ENCODE data around the gene BMF. TPM values are rescaled to one million over a fixed set of nuclear protein-coding genes. Genes with fewer than 3 reads are reported as not detected.
A peak's percentile ranks its signal among the peaks of the same experiment; 100 is the strongest.
"Not testable (repeated sequence)": the region's sequence is repeated elsewhere in the genome, so short reads cannot be mapped to it uniquely, and the experiment has no call there.

Gene BMF, protein sequence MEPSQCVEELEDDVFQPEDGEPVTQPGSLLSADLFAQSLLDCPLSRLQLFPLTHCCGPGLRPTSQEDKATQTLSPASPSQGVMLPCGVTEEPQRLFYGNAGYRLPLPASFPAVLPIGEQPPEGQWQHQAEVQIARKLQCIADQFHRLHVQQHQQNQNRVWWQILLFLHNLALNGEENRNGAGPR
- 3.2 and 6.2 TPM in 2 replicates for total RNA-seq (2014; rRNA removed; shearing (Covaris generic))

DNA sequence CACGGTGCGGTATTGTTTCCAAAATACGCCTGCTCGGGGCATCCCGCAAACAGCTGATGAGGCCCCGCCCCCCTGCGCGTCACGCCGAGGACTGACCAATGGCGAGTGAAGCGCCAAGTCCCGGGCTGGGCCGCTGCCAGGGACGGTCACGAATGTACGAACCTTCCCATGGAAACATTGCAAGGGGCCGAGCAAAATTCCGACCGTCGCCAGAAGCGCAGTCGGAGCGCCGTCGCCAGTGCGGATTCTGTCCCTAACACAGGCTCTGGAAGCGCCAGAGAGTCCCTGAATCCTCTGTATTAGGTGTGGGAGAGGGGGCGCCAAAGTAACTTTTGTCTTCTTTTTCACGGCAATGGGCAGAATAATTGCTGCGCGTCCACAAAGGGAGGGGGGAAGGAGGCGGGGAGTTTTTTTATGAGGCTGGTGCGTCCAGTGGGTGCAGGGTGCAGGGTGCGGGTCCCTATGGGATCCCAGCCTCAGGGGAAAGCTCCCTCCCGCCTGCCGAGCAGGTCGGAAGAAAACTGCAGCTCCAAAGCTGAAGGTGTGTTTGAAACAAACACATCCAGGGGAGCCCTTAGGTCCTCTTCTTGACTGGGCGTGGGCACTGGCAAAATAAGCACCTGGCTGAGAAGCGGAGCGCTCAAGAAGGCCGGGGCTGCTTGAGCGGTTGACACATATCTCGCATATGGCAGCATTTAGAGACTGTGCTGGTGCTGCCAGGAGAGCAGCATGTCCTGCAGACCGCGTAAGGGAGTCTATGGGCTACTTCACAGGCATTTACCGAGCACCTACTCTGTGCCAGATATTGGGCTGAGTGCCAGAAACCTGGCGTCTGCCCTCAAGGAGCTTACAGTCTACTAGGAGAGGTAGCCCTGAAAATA lies at the start of gene BMF:
Gene BMF, minus strand, starts transcription at position 25 of the 881 bp plus-strand sequence. CDS start 2,793 bp downstream, outside the sequence.
- peak; percentile 97 to 100 for DNase-seq (ENCODE audit: low read depth in 1 of 2, low spot score in 2 of 2)
- Histone ChIP-seq H3K4me1 (replicated peaks) (peaks cover 51% of the 10 kb centered on the region), H3K9me3 (replicated peaks) (no peaks in the 10 kb centered on the region), H3K27me3 (replicated peaks) (no peaks in the 10 kb centered on the region), H3K27ac (peak within 1 kb of the TSS; percentile 35), H3K4me3 (peak within 1 kb of the TSS; percentile 69), H3K36me3 (peaks cover 5% of the 10 kb centered on the region; the same call in 1 of the 2 replicates)

DNA sequence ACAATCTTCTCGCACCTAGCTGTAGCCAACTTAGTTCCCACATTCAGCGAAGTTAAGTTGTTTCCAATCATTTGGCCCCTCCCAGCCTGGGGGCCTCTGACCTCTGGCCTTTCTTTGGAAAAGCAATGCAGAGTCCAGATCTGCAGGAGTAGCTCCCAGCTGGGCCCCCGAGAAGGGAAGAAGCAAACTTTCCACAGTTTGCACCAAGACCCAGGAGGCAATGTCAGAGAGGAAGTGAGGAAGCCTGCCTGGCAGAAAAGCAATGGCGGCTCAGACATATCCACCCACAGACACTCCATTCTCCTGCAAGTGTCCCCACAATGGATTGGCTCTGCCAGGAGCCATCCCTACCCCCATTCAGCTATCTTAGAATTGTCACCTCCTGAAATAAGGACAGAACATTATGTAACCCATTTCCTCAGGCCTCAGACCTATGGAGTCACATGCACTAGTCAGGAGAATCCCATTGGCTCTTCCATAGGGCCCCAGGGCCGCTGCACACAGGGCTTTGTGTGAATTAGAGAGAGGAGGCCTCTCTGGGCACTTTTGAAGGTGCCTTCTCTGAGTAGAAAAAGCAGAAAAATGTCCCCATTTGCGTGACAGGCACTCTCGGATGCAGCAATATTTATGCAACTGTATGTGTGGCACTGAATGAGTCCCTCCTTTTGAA lies 49.2 kb upstream of the BMF start:
- no peaks in the 10 kb centered on the region for H3K9me3 ChIP-seq (replicated peaks)
- peaks cover 18% of the 10 kb centered on the region for H3K36me3 ChIP-seq
- no peak for DNase-seq (ENCODE audit: low read depth in 1 of 2, low spot score in 2 of 2)
- H3K4me3 ChIP-seq: no peak overlapping the region
- H3K27me3 ChIP-seq (replicated peaks): no peaks in the 10 kb centered on the region
- H3K4me1 ChIP-seq (replicated peaks): peaks cover 15% of the 10 kb centered on the region
- H3K27ac ChIP-seq: no peak overlapping the region

DNA sequence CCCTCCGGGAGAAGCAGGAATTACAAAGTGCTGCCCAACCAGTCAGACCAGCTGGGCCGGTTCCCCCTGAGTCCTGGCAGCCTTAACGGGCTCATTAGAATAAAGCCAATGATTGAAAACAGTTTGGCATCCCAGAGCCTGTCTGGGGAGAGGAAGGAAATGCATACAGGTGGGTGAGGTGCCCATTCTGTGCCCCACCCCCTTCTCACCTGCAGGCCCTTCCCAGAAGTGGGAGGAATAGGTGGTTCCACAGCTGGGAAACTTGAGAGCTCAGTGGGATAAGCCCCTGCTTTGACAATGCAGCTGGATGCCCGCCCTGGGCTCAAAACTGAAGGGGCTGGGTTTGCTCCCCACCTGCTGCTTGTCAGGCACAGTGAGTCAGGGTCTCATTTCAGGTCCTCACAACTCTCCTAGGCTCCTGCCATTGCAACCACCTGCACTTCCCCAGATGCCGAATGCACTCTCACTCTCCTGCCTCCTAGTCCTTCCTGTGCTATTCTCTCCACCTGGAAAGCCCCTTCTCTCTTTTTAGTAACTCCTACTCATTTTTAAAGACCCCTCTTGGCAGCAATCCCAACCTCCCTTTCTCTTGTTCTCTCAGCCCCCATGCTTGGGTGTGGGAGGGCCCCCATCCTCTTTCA lies 46.7 kb upstream of the BMF start:
- Histone ChIP-seq H3K27ac (no peak overlapping the region), H3K4me3 (no peak overlapping the region), H3K9me3 (replicated peaks) (no peaks in the 10 kb centered on the region), H3K36me3 (no peaks in the 10 kb centered on the region), H3K4me1 (replicated peaks) (peaks cover 9% of the 10 kb centered on the region), H3K27me3 (replicated peaks) (no peaks in the 10 kb centered on the region)
- no peak for DNase-seq (ENCODE audit: low read depth in 1 of 2, low spot score in 2 of 2)

DNA sequence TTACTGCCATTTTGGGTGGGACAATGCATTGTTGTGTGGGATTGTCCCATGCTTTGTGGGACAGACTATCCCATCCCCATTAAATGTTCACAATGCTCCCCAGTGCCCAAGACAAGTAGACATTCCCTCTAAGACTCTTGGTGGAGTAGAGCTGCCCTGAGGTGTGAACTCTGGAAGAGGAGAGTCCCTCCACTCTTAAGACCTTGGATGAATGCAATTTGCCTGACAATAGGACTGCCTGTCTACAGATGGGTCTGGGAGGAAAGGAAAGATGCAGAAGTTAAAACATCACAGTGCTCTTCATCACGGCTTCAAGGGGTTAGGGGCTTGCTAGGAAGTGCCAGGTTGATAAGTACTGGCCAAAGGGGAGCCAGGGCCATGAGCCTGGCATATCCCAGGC lies 46.1 kb upstream of the BMF start:
- DNase-seq (ENCODE audit: low read depth in 1 of 2, low spot score in 2 of 2); H3K27ac ChIP-seq; H3K9me3 ChIP-seq (replicated peaks); H3K36me3 ChIP-seq; H3K27me3 ChIP-seq (replicated peaks); H3K4me3 ChIP-seq: not testable (repeated sequence)
- peaks cover 13% of the 10 kb centered on the region for H3K4me1 ChIP-seq (replicated peaks)

DNA sequence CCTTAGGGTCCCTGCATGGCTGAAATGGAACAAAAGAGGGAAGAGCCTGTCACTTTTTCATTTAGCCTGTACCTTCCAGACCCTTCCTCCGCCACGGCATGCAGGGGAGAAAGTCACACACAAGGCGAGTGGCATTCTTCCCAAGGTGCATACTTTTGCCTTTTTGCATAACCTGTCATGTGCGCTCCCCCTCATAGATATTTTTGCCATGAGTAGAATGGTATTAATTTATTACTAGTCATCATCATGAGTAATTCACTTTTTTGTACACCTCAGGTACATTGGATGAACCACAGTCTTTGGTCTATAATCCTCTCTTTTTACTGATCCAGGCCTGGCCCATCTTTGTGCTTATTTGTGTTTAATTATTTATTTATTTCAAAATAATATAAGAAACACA lies 43.3 kb upstream of the BMF start:
- Histone ChIP-seq H3K36me3 (no peaks in the 10 kb centered on the region), H3K4me3 (no peak overlapping the region), H3K27ac (no peak overlapping the region), H3K27me3 (replicated peaks) (no peaks in the 10 kb centered on the region), H3K9me3 (replicated peaks) (no peaks in the 10 kb centered on the region), H3K4me1 (replicated peaks) (peaks cover 15% of the 10 kb centered on the region)
- DNase-seq (ENCODE audit: low read depth in 1 of 2, low spot score in 2 of 2): no peak

DNA sequence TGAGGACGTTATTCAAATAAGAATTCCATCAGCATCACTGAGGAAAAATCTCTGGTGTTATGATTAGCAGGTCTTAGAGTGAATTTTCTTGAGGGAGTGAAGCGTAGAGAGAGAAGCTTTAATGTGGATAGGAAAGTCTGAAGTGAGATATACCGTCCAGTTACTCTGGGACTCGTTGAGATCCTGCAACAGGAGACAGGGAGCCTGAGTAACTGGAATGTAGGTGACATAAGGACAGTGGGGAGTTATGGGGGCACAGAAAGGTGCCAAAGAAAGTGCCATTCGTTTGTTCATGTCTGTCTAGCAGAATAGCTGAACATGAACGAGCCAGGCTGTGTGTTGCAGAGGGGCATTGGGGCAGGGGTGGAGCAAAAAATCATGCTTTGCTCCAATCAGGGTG lies 42.8 kb upstream of the BMF start:
- H3K36me3 ChIP-seq: no peaks in the 10 kb centered on the region
- H3K27ac ChIP-seq: no peak overlapping the region
- no peaks in the 10 kb centered on the region for H3K27me3 ChIP-seq (replicated peaks)
- H3K4me3 ChIP-seq: no peak overlapping the region
- H3K4me1 ChIP-seq (replicated peaks): peaks cover 15% of the 10 kb centered on the region
- no peak for DNase-seq (ENCODE audit: low read depth in 1 of 2, low spot score in 2 of 2)
- H3K9me3 ChIP-seq (replicated peaks): no peaks in the 10 kb centered on the region

DNA sequence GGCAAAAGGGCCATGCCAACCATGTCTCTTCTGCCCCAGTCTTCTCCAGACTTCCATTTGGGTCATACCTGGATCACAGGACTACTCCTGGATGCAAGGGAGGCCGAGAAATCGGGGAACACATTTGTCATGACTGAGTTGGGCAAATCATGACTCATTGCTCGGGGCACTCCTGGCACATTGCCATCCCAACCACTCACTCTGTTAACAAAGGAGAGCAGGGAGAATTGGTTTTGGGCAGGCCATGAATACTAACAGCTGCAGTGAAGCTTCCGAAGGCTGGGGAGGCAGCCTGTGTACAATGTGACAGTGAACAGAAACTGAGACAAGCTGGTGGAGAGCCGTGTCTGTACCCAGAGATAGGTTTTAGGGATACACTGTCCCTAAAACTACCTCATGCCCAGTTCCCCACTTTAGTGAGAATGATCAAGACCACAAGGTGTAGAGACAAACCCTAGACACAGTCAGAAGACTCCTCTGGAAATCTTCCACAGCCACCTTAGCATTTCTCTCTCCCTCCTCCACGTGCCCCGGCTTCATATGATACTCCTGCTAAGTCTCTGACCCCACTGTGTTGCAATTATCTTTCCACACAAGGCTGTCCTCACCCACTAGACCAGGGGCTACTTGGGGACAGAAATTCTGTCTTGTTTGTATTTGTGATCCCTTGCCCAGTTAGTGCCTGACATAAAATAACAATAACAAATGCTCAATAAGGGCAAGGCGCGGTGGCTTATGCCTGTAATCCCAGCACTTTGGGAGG lies 41.7 kb upstream of the BMF start:
- Histone ChIP-seq H3K27me3 (replicated peaks) (no peaks in the 10 kb centered on the region), H3K27ac (no peak overlapping the region), H3K36me3 (no peaks in the 10 kb centered on the region), H3K9me3 (replicated peaks) (no peaks in the 10 kb centered on the region), H3K4me3 (no peak overlapping the region), H3K4me1 (replicated peaks) (peaks cover 23% of the 10 kb centered on the region)
- peak; percentile 72 to 87 for DNase-seq (ENCODE audit: low read depth in 1 of 2, low spot score in 2 of 2)

DNA sequence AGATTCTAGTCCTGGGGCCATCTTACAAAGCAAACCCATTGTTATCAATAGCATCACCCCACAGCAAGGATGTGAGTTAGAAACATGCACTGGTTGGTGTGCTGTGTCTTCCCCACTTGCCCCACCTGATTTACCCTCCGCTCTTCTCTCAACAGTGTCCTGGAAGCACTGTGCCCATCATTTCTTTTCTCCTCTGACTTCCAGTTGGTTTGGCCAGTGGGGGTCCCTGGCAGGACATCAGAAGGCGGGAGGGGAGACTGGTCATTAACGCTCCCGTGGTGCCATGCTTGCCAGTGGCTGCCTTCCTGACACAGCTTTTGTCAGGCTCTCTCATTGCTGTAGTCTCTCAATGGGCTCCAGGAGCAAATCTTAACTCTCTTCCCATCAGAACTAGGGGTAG lies 40.7 kb upstream of the BMF start:
- no peaks in the 10 kb centered on the region for H3K9me3 ChIP-seq (replicated peaks)
- no peak for DNase-seq (ENCODE audit: low read depth in 1 of 2, low spot score in 2 of 2)
- H3K4me3 ChIP-seq: no peak overlapping the region
- H3K27me3 ChIP-seq (replicated peaks): no peaks in the 10 kb centered on the region
- H3K4me1 ChIP-seq (replicated peaks): peaks cover 23% of the 10 kb centered on the region
- H3K36me3 ChIP-seq: no peaks in the 10 kb centered on the region
- no peak overlapping the region for H3K27ac ChIP-seq

DNA sequence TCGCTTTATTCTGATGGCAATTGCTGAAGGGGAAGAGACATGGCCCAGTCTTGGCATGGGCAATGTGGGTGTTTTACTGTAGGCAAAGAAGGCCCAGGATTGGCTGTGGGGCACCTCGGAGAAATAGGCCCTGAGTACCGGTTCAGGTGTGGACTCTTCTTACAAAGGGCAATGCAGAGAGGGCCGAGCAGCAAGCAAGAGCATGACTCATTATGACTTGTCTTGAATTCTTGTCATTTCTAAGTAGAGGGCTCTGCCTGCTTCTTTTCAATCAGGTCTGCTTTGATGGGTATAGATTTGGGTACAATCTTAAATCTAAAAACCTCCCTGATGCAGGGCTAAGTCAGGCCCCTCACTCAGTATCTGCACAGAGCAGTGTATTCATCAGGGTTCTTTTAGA lies 37.4 kb upstream of the BMF start:
- H3K36me3 ChIP-seq: no peaks in the 10 kb centered on the region
- H3K4me1 ChIP-seq (replicated peaks): peaks cover 22% of the 10 kb centered on the region
- DNase-seq (ENCODE audit: low read depth in 1 of 2, low spot score in 2 of 2): peak in 1 of 2 experiments; percentile 29
- H3K27ac ChIP-seq: no peak overlapping the region
- no peaks in the 10 kb centered on the region for H3K27me3 ChIP-seq (replicated peaks)
- no peak overlapping the region for H3K4me3 ChIP-seq
- H3K9me3 ChIP-seq (replicated peaks): no peaks in the 10 kb centered on the region

DNA sequence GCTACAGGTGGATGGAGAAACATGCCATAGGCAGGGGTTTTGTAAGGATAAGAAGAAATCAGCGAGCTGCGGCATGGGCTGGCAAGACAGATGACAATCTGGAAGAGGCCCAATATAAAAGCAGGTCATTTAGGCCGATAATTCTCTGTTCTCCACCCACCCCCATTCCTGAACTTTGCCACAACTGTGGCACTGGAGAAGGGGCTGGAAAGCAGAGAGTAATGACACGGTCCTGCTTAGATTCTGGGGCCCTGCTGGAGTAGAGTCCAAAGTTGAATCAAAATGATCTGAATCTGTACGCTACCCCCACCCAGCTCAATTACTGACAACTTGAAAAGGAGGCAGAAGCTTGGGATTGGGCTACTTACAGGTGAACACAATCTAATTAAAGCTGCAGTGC lies 33.7 kb upstream of the BMF start:
- Histone ChIP-seq H3K27me3 (replicated peaks) (no peaks in the 10 kb centered on the region), H3K27ac (no peak overlapping the region), H3K4me1 (replicated peaks) (peaks cover 14% of the 10 kb centered on the region), H3K9me3 (replicated peaks) (no peaks in the 10 kb centered on the region), H3K4me3 (no peak overlapping the region), H3K36me3 (no peaks in the 10 kb centered on the region)
- DNase-seq (ENCODE audit: low read depth in 1 of 2, low spot score in 2 of 2): no peak

DNA sequence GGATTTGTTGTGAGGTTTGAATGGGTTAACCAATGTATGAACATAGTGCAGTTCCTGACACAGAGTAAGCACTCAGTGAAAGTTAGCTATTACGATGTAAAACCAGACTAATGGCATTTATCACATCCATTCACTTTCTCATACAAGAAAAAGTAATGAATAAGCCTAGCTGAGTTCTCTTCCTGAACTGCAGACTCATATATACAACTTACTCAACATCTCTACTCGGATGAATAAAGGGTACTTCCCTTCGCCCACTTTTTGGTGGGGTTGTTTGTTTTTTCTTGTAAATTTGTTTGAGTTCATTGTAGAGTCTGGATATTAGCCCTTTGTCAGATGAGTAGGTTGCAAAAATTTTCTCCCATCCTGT lies 29.5 kb upstream of the BMF start:
- not testable (repeated sequence) for H3K4me3 ChIP-seq; H3K27me3 ChIP-seq (replicated peaks); H3K36me3 ChIP-seq; H3K9me3 ChIP-seq (replicated peaks); H3K4me1 ChIP-seq (replicated peaks); H3K27ac ChIP-seq
- DNase-seq (ENCODE audit: low read depth in 1 of 2, low spot score in 2 of 2): peak in 1 of 2 experiments; percentile 30

DNA sequence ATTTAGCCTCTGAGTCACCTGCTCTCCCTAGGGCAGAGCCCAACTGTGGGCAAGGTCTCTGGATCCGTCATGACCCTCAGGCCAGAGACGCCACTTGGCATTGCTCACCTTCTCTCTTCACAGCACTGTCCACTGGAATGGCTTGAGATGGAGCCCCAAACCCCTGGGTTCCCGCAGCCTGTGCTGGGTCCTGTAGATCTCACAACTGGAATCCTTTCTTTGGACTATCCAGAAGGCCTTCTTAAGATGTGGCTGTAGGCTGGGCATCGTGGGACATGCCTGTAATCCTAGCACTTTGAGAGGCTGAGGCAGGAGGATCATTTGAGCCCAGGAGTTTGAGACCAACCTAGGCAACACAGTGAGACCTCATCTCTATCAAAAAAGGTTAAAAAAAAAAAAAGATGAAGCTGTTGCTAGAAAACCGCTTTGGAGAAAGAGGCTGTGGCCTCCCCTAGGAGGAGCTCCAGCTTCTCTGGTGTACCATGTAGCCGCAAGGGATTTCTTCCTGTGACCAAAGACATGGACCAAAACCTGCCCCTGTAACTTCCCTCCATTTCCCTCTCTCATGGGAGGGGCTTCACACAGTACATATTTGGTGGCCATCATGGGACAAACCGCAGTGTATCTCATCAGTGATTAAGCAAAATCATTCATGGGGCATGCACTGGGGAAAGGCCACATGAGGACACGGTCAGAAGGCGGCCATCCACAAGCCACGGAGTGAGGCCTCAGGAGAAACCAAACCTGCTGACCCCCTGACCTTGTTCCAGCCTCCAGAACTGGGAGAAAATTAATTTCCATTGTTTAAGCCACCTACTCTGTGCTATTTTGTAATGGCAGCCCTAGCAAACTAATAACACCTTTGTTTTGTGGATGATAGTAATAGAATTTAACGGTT lies 28.9 kb upstream of the BMF start:
- H3K27ac ChIP-seq: no peak overlapping the region
- H3K36me3 ChIP-seq: no peaks in the 10 kb centered on the region
- H3K4me3 ChIP-seq: no peak overlapping the region
- H3K27me3 ChIP-seq (replicated peaks): no peaks in the 10 kb centered on the region
- no peak for DNase-seq (ENCODE audit: low read depth in 1 of 2, low spot score in 2 of 2)
- peaks cover 5% of the 10 kb centered on the region for H3K4me1 ChIP-seq (replicated peaks)
- no peaks in the 10 kb centered on the region for H3K9me3 ChIP-seq (replicated peaks)
